ENCODE data around the gene LACTBL1.

LACTBL1 gene

GRCh38 chr1:22915816-22916470 lies 56.7 kb downstream of the LACTBL1 start:
- intact Hi-C loops (cut with DNase I) = no loop called here
- peak in 2 of 10 donors; percentile 63 to 66 for DNase-seq

- intact Hi-C loops (cut with DNase I) = no loop called here
- peak in 2 of 10 donors; percentile 26 to 62 for DNase-seq
Observed at GRCh38 chr1:22915231-22915630, 57.4 kb downstream of the LACTBL1 start.

GRCh38 chr1:22914633-22915217 lies 57.9 kb downstream of the LACTBL1 start:
- intact Hi-C loops (cut with DNase I) = no loop called here
- DNase-seq = peak in 3 of 10 donors; percentile 43 to 47 (median 45)

DNA sequence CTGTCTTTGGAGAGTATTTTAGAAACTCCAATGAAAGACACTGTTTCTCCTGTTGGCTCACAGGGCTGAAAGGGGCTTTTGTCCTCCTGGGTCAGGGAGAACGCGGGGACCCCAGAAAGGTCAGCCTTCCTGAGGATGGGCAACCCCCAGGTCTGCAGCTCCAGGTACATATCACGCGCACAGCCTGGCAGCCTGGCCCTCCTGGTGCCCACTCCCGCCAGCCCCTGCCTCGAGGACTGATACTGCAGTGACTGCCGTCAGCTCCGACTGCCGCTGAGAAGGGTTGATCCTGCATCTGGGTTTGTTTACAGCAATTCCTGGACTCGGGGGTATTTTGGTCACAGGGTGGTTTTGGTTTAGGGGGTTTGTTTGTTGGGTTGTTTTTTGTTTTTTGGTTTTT lies 58.5 kb downstream of the LACTBL1 start:
- peak in 2 of 10 donors; percentile 71 to 82 for DNase-seq
- intact Hi-C loops (cut with DNase I) = no loop called here

- intact Hi-C loops (cut with DNase I) = no loop called here
- DNase-seq = peak in 3 of 10 donors; percentile 68 to 73 (median 71)
Observed at GRCh38 chr1:22913421-22914141, 59.1 kb downstream of the LACTBL1 start.

DNA sequence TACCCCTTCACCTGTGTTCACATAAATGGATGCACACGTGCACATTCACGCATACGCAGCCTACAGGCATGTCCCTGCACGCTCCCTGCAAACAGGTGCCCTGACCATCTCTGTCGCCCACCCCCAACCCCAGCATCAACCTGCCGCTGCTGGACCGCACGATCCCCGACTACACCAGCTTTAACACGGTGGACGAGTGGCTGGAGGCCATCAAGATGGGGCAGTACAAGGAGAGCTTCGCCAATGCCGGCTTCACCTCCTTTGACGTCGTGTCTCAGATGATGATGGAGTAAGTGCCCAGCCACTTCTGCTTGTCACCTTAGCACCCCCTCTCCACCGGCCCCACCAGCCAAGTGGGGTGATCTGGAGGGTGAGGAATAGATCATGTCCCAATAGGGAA lies 60.4 kb downstream of the LACTBL1 start:
- intact Hi-C loops (cut with DNase I) = no loop called here
- peak in 2 of 10 donors; percentile 59 to 79 for DNase-seq

DNA sequence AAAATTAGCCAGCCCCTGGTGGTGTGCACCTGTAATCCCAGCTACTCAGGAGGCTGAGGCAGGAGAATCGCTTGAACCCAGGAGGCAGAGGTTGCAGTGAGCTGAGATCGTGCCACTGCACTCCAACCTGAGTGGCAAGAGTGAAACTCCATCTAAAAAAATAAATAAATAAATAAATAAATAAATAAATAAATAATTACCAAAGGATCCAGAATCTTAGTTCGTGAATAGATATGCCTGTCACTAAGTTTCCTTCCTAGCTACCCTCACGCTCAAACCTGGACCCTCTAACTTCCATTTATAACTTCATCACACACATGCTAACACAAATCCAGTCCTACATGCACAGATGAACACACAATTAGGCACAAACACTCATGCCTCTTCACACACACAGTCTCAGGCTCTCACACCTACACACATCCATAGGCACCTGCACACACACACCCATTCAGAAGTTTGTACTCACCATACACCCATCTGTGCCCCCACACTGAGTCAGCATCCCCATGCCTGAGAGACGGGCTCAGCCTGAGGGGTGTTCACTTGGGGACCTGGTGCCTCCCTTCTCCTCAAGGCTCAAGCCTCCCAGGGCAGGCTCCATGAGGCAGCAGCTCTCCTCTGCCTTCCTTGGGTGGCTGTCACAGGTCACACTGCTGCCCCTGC lies 61.5 kb downstream of the LACTBL1 start:
- DNase-seq = peak in 2 of 10 donors; percentile 11 to 52
- intact Hi-C loops (cut with DNase I) = no loop called here

- intact Hi-C loops (cut with DNase I) = no loop called here
- DNase-seq = peak in 2 of 10 donors; percentile 71 to 73
Observed at GRCh38 chr1:22910286-22910685, 62.4 kb downstream of the LACTBL1 start.

DNA sequence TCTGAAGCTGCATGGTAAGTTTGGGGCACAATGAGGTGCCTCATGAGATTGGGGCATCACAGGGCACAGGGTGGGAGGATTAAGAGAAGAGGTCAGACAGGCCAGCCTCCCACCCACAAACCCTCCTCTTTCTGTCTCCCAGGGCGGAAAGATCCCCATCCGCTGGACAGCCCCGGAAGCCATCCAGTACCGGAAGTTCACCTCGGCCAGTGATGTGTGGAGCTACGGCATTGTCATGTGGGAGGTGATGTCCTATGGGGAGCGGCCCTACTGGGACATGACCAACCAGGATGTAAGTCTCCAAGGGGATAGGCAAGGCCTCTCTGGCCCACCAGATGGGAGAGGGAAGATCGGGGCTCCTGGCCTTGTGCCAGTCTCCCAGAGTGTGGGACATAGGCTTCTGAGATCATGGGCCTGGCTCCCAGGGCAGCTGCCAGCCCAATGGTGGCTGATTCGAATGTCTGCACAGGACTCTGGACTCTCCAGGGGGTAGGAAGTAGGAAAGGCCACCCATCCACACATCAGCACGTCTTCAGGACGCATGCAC lies 63.7 kb downstream of the LACTBL1 start:
- peak in 2 of 10 donors; percentile 63 to 64 for DNase-seq
- intact Hi-C loops (cut with DNase I) = no loop called here

DNA sequence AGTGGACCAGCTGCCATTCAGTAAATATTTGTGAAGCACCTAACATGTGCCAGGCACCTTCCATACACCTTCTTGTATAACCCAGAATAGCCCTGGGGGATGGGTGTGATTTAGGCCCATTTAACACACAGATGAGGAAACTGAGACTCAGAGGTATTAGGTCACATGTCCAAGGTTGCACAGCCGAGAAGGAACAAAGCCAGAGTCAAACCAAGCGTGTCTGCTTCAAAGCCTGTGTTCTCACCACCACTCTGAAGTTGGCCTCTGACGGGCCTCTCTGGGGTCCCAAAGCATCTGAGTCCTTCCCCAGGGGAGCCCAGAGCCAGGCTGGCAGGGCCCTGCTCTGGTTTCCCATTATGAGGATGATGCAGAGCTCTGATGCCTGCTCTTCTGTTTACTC lies 65.1 kb downstream of the LACTBL1 start:
- intact Hi-C loops (cut with DNase I) = no loop called here
- DNase-seq = peak in 1 of 10 donors; percentile 47

DNA sequence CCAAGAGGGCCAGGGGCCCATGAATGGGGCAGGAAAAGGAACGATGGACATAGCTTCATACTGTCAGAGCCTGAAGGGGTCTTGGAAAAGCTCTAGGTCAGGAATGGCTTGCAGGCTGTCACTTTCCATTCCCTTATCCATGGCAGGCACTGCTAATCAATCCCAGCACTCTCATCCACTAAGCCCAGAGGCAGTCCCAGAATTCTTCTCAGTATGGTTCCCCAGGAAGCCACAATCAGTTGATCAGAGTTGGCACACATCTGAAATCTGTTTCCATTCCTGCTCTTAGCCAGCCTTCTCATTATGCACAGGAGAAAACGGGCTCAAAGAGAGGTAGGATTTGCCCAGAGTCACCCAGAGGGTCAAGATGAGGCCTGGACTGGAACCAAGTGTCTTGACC lies 65.7 kb downstream of the LACTBL1 start:
- intact Hi-C loops (cut with DNase I) = no loop called here
- no peak for DNase-seq

DNA sequence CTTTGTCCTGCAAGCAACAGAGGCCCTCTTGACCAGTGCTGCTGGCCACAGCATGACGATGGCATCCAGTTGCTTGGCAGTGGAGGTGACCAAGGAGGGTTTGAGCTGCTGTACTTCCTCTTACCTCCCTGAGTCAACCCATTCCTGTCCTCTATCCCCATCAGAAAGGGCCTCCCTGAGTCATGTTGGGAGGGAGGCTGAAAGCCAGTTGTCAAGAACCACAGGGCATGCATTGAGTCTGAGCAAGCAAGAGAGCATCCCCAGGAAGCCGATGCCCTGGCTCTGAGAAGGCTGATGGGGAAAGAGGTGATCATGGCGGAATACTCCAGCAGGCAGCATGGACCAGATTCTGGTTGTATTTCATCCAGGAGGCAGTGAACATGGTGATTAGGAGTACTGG lies 69.6 kb downstream of the LACTBL1 start:
- DNase-seq = peak in 2 of 10 donors; percentile 16 to 43
- intact Hi-C loops (cut with DNase I) = no loop called here
